Small intestine (tissue), 7 donors: Measurements from ENCODE around the gene PDGFA. TPM values are rescaled to one million over a fixed set of nuclear protein-coding genes. Genes with fewer than 3 reads are reported as not detected.

Experiments
- DNase-seq, 2 donors: peaks; one replicate each; pipeline versions ENCODE4 v3.0.0 to v3.0.0-alpha.2; 2013
- FAIRE-seq: peaks from 2 replicates; lab custom pipeline; 2012; peaks lifted over from hg19 to GRCh38; lab: Jason Lieb, UNC
- H3K27ac ChIP-seq, 3 donors: one replicate each; pipeline ENCODE4 v1.5.1; 2013; ENCODE audit warnings: low read length in 2 of 3, mild to moderate bottlenecking in 2 of 3, control low read depth in 1 of 3, inconsistent platforms in 1 of 3, low read depth in 1 of 3, moderate library complexity in 1 of 3
- H3K27me3 ChIP-seq, 3 donors: one replicate each; pipeline ENCODE4 v1.6.1; 2013; ENCODE audit warnings: low read length in 3 of 3, inconsistent platforms in 1 of 3; ENCODE audit not compliant: control insufficient read depth in 3 of 3, insufficient read depth in 3 of 3
- H3K36me3 ChIP-seq, 3 donors: one replicate each; pipeline ENCODE4 v1.6.1; 2013; ENCODE audit warnings: low read length in 3 of 3, inconsistent platforms in 1 of 3, low read depth in 1 of 3, mild to moderate bottlenecking in 1 of 3, moderate library complexity in 1 of 3; ENCODE audit not compliant: control insufficient read depth in 3 of 3, insufficient read depth in 2 of 3
- H3K4me1 ChIP-seq, 3 donors: one replicate each; pipeline ENCODE4 v1.6.1; 2013; ENCODE audit warnings: low read length in 2 of 3, inconsistent platforms in 1 of 3, low read depth in 1 of 3, mild to moderate bottlenecking in 1 of 3, moderate library complexity in 1 of 3; ENCODE audit not compliant: control insufficient read depth in 3 of 3, insufficient read depth in 2 of 3
- H3K4me3 ChIP-seq, 3 donors: one replicate each; pipeline ENCODE4 v1.5.1; 2013; ENCODE audit warnings: low read length in 3 of 3, control low read depth in 1 of 3, inconsistent platforms in 1 of 3, low read depth in 1 of 3, mild to moderate bottlenecking in 1 of 3, moderate library complexity in 1 of 3
- H3K9me3 ChIP-seq, 2 donors: one replicate each; pipeline ENCODE4 v1.6.1; 2013; ENCODE audit warnings: low read depth in 1 of 2, low read length in 1 of 2; ENCODE audit not compliant: control insufficient read depth in 2 of 2, insufficient read depth in 1 of 2
- WGBS, 3 donors: extraction: QIAGEN DNeasy Blood & Tissue Kit; methylation state at CpG; one replicate each; pipeline ENCODE4 v1.1.7; 2013; 5-methylcytosine and 5-hydroxymethylcytosine counted together
- polyA plus RNA-seq, 4 donors: library from polyadenylated mRNA; stranded (reverse) in 3 of 4; unstranded in 1 of 4; fragments of 200-250 nt in 3 of 4; fragments of 120-200 nt in 1 of 4; gene quantifications; one replicate each; pipeline versions ENCODE4 v1.2.1 to v1.2.3, GENCODE V29; 2013
- donor health status: healthy with polysubstance abuse.
- donor health status: control.
- donor health status: control.
- donor health status: Bipolar disorder and iron deficiency.
- donor health status: healthy.

Gene PDGFA
- polyA plus RNA-seq, 4 donors, result 17.4 to 107 (median 32.4) TPM

- Histone ChIP-seq H3K36me3 (peaks cover 0 to 78% (median 0%) of the 10 kb centered on the region in 3 donors), H3K4me3 (no peak overlapping the region), H3K27ac (peak overlapping the region in 2 of 3 donors; percentile 25 to 99), H3K27me3 (no peaks in the 10 kb centered on the region), H3K9me3 (no peaks in the 10 kb centered on the region), H3K4me1 (peaks cover 0 to 67% (median 7%) of the 10 kb centered on the region in 3 donors)
- 48 to 69% (median 57%) methylated on average over 20 of the region's 20 CpGs for WGBS, 3 donors
- FAIRE-seq (no peak), DNase-seq (peak in 1 of 2 donors; percentile 28)
These were observed 6.0 kb downstream of the PDGFA start for GRCh38 chr7:513521-514166.

DNA sequence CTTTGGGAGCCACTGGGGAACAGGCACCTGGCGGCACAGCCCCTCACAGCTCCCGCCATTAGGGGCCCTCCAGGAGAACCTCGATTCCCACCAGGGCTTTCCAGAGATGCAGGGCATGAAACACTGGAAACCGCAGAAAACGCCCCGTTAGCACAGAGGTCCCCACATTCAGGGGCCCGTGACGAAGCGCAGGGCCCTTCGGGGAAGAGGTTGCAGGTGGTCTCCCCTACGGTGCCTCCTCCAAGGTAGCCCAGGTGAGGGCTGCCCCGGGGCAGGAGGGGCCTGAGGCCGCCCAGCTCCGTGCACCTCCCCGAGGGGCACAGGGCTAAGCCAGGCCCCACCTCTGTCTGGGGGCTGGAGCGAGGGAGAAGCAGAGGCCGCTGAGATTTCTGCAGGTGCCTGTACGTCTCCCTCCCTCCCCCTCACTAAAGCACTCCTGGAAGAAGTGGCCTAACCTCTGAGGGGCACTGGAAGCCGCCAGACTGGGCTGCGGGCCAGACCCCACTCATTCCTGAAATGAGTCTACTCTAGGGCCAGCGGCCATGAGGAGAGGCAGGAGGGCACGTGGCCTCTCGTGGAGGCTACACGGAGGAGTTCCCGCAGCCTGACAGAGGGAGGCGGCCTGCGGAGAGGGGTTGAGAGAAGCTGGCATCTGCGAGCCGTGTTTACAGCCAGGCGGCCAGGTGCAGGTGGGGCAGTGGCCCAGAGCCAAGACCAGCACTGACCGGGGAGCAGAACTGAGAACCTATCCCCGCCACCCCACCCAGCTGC lies 6.9 kb downstream of the PDGFA start:
- Histone ChIP-seq H3K27ac (peak overlapping the region in 1 of 3 donors; percentile 99), H3K9me3 (no peaks in the 10 kb centered on the region), H3K27me3 (no peaks in the 10 kb centered on the region), H3K36me3 (peaks cover 0 to 88% (median 0%) of the 10 kb centered on the region in 3 donors), H3K4me1 (peaks cover 0 to 76% (median 7%) of the 10 kb centered on the region in 3 donors), H3K4me3 (no peak overlapping the region)
- DNase-seq (peak; percentile 42 to 70), FAIRE-seq (no peak)
- 39 to 71% (median 44%) methylated on average over 32 of the region's 32 CpGs for WGBS, 3 donors

GRCh38 chr7:512146-512510 lies 7.5 kb downstream of the PDGFA start:
- H3K36me3 ChIP-seq, result peaks cover 0 to 94% (median 0%) of the 10 kb centered on the region in 3 donors
- peak overlapping the region in 1 of 3 donors; percentile 99 for H3K27ac ChIP-seq
- FAIRE-seq (no peak), DNase-seq (peak; percentile 44 to 70)
- no peak overlapping the region for H3K4me3 ChIP-seq
- WGBS, 3 donors, result 41 to 71% (median 51%) methylated on average over 13 to 19 of the region's 19 CpGs
- H3K4me1 ChIP-seq, result peaks cover 0 to 82% (median 10%) of the 10 kb centered on the region in 3 donors
- H3K27me3 ChIP-seq, result no peaks in the 10 kb centered on the region
- no peaks in the 10 kb centered on the region for H3K9me3 ChIP-seq

GRCh38 chr7:511476-512145 lies 8.0 kb downstream of the PDGFA start:
- peak overlapping the region in 1 of 3 donors; percentile 99 for H3K27ac ChIP-seq
- DNase-seq (peak in 1 of 2 donors; percentile 28), FAIRE-seq (no peak)
- H3K4me1 ChIP-seq, result peaks cover 0 to 88% (median 10%) of the 10 kb centered on the region in 3 donors
- H3K36me3 ChIP-seq, result peaks cover 0 to 95% (median 0%) of the 10 kb centered on the region in 3 donors
- no peaks in the 10 kb centered on the region for H3K9me3 ChIP-seq
- H3K4me3 ChIP-seq, result no peak overlapping the region
- WGBS, 3 donors, result 60 to 83% (median 72%) methylated on average over 23 to 25 of the region's 25 CpGs
- H3K27me3 ChIP-seq, result no peaks in the 10 kb centered on the region

DNA sequence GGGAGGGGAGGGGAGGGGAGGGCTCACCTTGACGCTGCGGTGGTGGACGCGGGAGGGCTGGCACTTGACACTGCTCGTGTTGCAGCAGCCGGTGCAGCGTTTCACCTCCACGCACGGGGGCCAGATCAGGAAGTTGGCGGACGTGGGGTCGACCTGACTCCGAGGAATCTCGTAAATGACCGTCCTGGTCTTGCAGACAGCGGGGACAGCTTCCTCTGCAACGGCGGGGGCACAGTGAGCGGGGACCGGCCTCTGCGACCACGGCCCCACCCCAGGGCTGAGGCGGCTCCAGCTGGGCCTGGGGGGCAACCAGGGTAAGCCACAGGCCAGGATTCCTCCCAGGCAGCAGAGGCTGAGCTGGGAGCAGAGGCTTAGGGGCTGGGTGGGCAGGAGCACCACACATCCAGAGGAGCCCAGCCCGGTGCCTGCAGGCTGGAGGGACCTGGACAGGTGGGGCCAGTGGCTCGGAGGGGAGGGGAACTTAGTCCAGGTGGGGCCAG lies 8.8 kb downstream of the PDGFA start:
- WGBS, 3 donors, result 88 to 92% (median 90%) methylated on average over 11 to 25 of the region's 25 CpGs
- Histone ChIP-seq H3K36me3 (peaks cover 0 to 97% (median 0%) of the 10 kb centered on the region in 3 donors), H3K27me3 (no peaks in the 10 kb centered on the region), H3K4me3 (no peak overlapping the region), H3K9me3 (no peaks in the 10 kb centered on the region), H3K27ac (peak overlapping the region in 1 of 3 donors; percentile 54), H3K4me1 (peaks cover 0 to 93% (median 10%) of the 10 kb centered on the region in 3 donors)
- DNase-seq, result no peak
- FAIRE-seq, result no peak

- peaks cover 0 to 93% (median 10%) of the 10 kb centered on the region in 3 donors for H3K4me1 ChIP-seq
- WGBS, 3 donors, result 84 to 88% (median 84%) methylated on average over 12 to 17 of the region's 17 CpGs
- H3K4me3 ChIP-seq, result no peak overlapping the region
- peaks cover 0 to 97% (median 0%) of the 10 kb centered on the region in 3 donors for H3K36me3 ChIP-seq
- FAIRE-seq (no peak), DNase-seq (no peak)
- no peaks in the 10 kb centered on the region for H3K9me3 ChIP-seq
- H3K27me3 ChIP-seq, result no peaks in the 10 kb centered on the region
- peak overlapping the region in 1 of 3 donors; percentile 100 for H3K27ac ChIP-seq
These were observed 9.5 kb downstream of the PDGFA start for GRCh38 chr7:510131-510481.

DNA sequence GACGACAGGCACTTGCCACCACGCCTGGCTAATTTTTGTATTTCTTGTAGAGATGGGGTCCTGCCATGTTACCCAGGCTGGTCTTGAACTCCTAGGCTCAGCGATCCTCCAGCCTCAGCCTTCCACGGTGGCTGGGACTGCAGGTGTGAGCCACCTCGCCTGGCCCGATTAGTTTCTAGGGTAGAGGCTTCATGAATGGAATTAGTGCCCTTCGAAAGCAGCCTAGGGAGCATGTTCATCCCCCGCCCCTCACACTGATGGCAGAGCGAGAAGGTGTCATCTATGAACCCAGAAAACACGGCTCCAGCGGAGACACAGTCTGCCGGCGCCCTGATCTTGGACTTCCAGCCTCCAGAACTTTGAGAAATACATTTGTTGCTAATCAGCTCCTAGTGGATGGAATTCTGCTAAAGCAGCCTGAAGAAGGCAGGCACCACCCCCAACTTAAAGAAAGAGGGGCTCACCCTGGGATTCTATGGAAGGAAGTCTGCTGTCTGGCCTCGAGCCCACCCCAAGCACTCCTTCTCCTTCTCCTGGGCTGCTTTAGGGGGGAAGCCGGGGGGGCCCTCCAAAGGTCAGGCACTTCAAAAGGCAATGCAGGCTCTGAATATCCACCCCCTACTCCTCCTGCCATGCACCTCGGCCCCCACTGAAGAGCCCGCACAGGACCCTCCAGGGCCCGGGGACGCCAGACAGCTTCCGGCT lies 10.1 kb downstream of the PDGFA start:
- Histone ChIP-seq H3K27me3 (no peaks in the 10 kb centered on the region), H3K4me3 (no peak overlapping the region), H3K36me3 (peaks cover 0 to 97% (median 0%) of the 10 kb centered on the region in 3 donors), H3K9me3 (no peaks in the 10 kb centered on the region), H3K27ac (peak overlapping the region in 1 of 3 donors; percentile 100), H3K4me1 (peaks cover 0 to 93% (median 10%) of the 10 kb centered on the region in 3 donors)
- 89 to 91% (median 90%) methylated on average over 20 of the region's 20 CpGs for WGBS, 3 donors
- DNase-seq (peak in 1 of 2 donors; percentile 33), FAIRE-seq (no peak)
